ENCODE results near the gene HDAC7.

Gene HDAC7

GRCh38 chr12:47798382-47798948 lies 21.2 kb downstream of the HDAC7 start:
- no peaks in the 10 kb centered on the region for H3K27me3 ChIP-seq (ENCODE audit: insufficient read depth, poor library complexity, severe bottlenecking)
- no peak for TF ChIP-seq CTCF (IDR thresholded peaks at IDR 0.05; ENCODE audit: poor library complexity, severe bottlenecking)
- peaks cover 57% of the 10 kb centered on the region for H3K36me3 ChIP-seq (ENCODE audit: low read depth)
- H3K4me1 ChIP-seq (ENCODE audit: insufficient read depth, poor library complexity, severe bottlenecking), result no peaks in the 10 kb centered on the region
- DNase-seq (ENCODE audit: low spot score) (no peak), ATAC-seq (ENCODE audit: low read depth) (no peak)
- no peak overlapping the region for H3K27ac ChIP-seq (ENCODE audit: poor library complexity, severe bottlenecking)
- no peak overlapping the region for H3K4me3 ChIP-seq (ENCODE audit: severe bottlenecking)
- H3K9me3 ChIP-seq (ENCODE audit: severe bottlenecking), result no peaks in the 10 kb centered on the region

- ATAC-seq (ENCODE audit: low read depth) (peak; percentile 37; the same call in 1 of the 3 replicates), DNase-seq (ENCODE audit: low spot score) (no peak)
- Histone ChIP-seq H3K27me3 (ENCODE audit: insufficient read depth, poor library complexity, severe bottlenecking) (no peaks in the 10 kb centered on the region), H3K9me3 (ENCODE audit: severe bottlenecking) (no peaks in the 10 kb centered on the region), H3K36me3 (ENCODE audit: low read depth) (peaks cover 63% of the 10 kb centered on the region), H3K27ac (ENCODE audit: poor library complexity, severe bottlenecking) (no peak overlapping the region), H3K4me3 (ENCODE audit: severe bottlenecking) (no peak overlapping the region), H3K4me1 (ENCODE audit: insufficient read depth, poor library complexity, severe bottlenecking) (no peaks in the 10 kb centered on the region)
- TF ChIP-seq CTCF (IDR thresholded peaks at IDR 0.05; ENCODE audit: poor library complexity, severe bottlenecking), result peak; percentile 15
Measured at GRCh38 chr12:47797441-47797840, 22.3 kb downstream of the HDAC7 start.

GRCh38 chr12:47795814-47796411 lies 23.8 kb downstream of the HDAC7 start:
- ATAC-seq (ENCODE audit: low read depth) (no peak), DNase-seq (ENCODE audit: low spot score) (no peak)
- Histone ChIP-seq H3K9me3 (ENCODE audit: severe bottlenecking) (no peaks in the 10 kb centered on the region), H3K27ac (ENCODE audit: poor library complexity, severe bottlenecking) (no peak overlapping the region), H3K4me1 (ENCODE audit: insufficient read depth, poor library complexity, severe bottlenecking) (no peaks in the 10 kb centered on the region), H3K4me3 (ENCODE audit: severe bottlenecking) (no peak overlapping the region), H3K36me3 (ENCODE audit: low read depth) (peaks cover 65% of the 10 kb centered on the region), H3K27me3 (ENCODE audit: insufficient read depth, poor library complexity, severe bottlenecking) (no peaks in the 10 kb centered on the region)
- no peak for TF ChIP-seq CTCF (IDR thresholded peaks at IDR 0.05; ENCODE audit: poor library complexity, severe bottlenecking)

- no peak overlapping the region for H3K27ac ChIP-seq (ENCODE audit: poor library complexity, severe bottlenecking)
- no peak for TF ChIP-seq CTCF (IDR thresholded peaks at IDR 0.05; ENCODE audit: poor library complexity, severe bottlenecking)
- H3K4me3 ChIP-seq (ENCODE audit: severe bottlenecking), result no peak overlapping the region
- H3K9me3 ChIP-seq (ENCODE audit: severe bottlenecking), result no peaks in the 10 kb centered on the region
- no peak for ATAC-seq (ENCODE audit: low read depth)
- H3K4me1 ChIP-seq (ENCODE audit: insufficient read depth, poor library complexity, severe bottlenecking), result no peaks in the 10 kb centered on the region
- peaks cover 70% of the 10 kb centered on the region for H3K36me3 ChIP-seq (ENCODE audit: low read depth)
- no peaks in the 10 kb centered on the region for H3K27me3 ChIP-seq (ENCODE audit: insufficient read depth, poor library complexity, severe bottlenecking)
- DNase-seq (ENCODE audit: low spot score), result no peak
Measured at GRCh38 chr12:47795121-47795813, 24.4 kb downstream of the HDAC7 start.

GRCh38 chr12:47794679-47795078 lies 25.0 kb downstream of the HDAC7 start:
- DNase-seq (ENCODE audit: low spot score), result no peak
- Histone ChIP-seq H3K36me3 (ENCODE audit: low read depth) (peaks cover 74% of the 10 kb centered on the region), H3K9me3 (ENCODE audit: severe bottlenecking) (no peaks in the 10 kb centered on the region), H3K4me1 (ENCODE audit: insufficient read depth, poor library complexity, severe bottlenecking) (no peaks in the 10 kb centered on the region), H3K4me3 (ENCODE audit: severe bottlenecking) (no peak overlapping the region), H3K27me3 (ENCODE audit: insufficient read depth, poor library complexity, severe bottlenecking) (no peaks in the 10 kb centered on the region), H3K27ac (ENCODE audit: poor library complexity, severe bottlenecking) (no peak overlapping the region)
- no peak for TF ChIP-seq CTCF (IDR thresholded peaks at IDR 0.05; ENCODE audit: poor library complexity, severe bottlenecking)
- no peak for ATAC-seq (ENCODE audit: low read depth)
